Activated CD8-positive, alpha-beta T cell treated with anti-CD3 and anti-CD28 coated beads for 36 hours (primary cell): ENCODE data around the gene EXOC8. TPM values are rescaled to one million over a fixed set of nuclear protein-coding genes. Genes with fewer than 3 reads are reported as not detected.

Source experiments
- ATAC-seq: fragments of 200-7000 bp; cut with Tn5 transposase; one replicate; pipeline ENCODE4 v1.10.0; 2021; ENCODE audit warnings: mild to moderate bottlenecking, moderate library complexity
- CTCF ChIA-PET: fragments of 350-600 bp; sonication (Branson Sonifier 250); formaldehyde crosslinking; loops from one replicate; lab custom pipeline; 2021; ENCODE audit warnings: antibody characterized with exemption; lab: Charles Lee
- POLR2A ChIA-PET: fragments of 350-600 bp; sonication (Branson Sonifier 250); formaldehyde crosslinking; loops from one replicate; lab custom pipeline; 2021; ENCODE audit warnings: antibody characterized with exemption; lab: Charles Lee
- DNase-seq: peaks from one replicate; pipeline ENCODE4 v3.0.0-alpha.2; 2020
- H3K27ac Mint-ChIP-seq: one replicate; pipeline ENCODE4 v1.8.0; 2021; ENCODE audit warnings: mild to moderate bottlenecking, mixed read lengths
- H3K27me3 Mint-ChIP-seq: one replicate; pipeline ENCODE4 v1.8.0; 2021; ENCODE audit warnings: mixed read lengths
- H3K36me3 Mint-ChIP-seq: one replicate; pipeline ENCODE4 v1.8.0; 2021; ENCODE audit warnings: low read depth, mixed read lengths
- H3K4me1 Mint-ChIP-seq: one replicate; pipeline ENCODE4 v1.8.0; 2021; ENCODE audit warnings: low read depth, mixed read lengths
- H3K4me3 Mint-ChIP-seq: one replicate; pipeline ENCODE4 v1.8.0; 2021; ENCODE audit warnings: mild to moderate bottlenecking, moderate library complexity, mixed read lengths
- H3K9me3 Mint-ChIP-seq: one replicate; pipeline ENCODE4 v1.8.0; 2021; ENCODE audit warnings: mixed read lengths
- CTCF ChIP-seq: fragments of 200-600 bp; IDR thresholded peaks from one replicate; pipeline ENCODE4 v1.8.0; 2022; ENCODE audit warnings: antibody characterized with exemption, mild to moderate bottlenecking
- intact Hi-C: fragments of 100-400 bp; cut with micrococcal nuclease; formaldehyde crosslinking; loops from one replicate; pipeline ENCODE4 v1.10.0; 2022
- total RNA-seq, 2 experiments: library from RNA; stranded (reverse); gene quantifications; one replicate each; pipeline ENCODE4 v1.2.3, GENCODE V29; 2021

Gene EXOC8
- total RNA-seq, 2 experiments from 2014 or later = 12.8 to 13.7 TPM

- Mint-ChIP-seq H3K27ac (no peak overlapping the region), H3K36me3 (peaks cover 39% of the 10 kb centered on the region), H3K9me3 (peaks cover 6% of the 10 kb centered on the region), H3K4me1 (peaks cover 46% of the 10 kb centered on the region), H3K4me3 (no peak overlapping the region), H3K27me3 (no peaks in the 10 kb centered on the region)
- ChIA-PET CTCF (interaction anchor here (1.3 to 3.7 kb wide), 3 partner anchors 17 to 81 kb away, joined by 3 to 17 read pairs (median 4); no protein-coding TSS in a partner anchor), POLR2A (no interaction called here)
- no peak for ATAC-seq
- no peak for DNase-seq
- intact Hi-C loops = no loop called here
- no peak for TF ChIP-seq CTCF
These were observed 4.9 kb downstream of the EXOC8 start for GRCh38 chr1:231332761-231333160.

- peaks cover 14% of the 10 kb centered on the region for H3K36me3 Mint-ChIP-seq
- H3K27ac Mint-ChIP-seq = no peak overlapping the region
- intact Hi-C loops = no loop called here
- TF ChIP-seq CTCF = no peak
- peaks cover 21% of the 10 kb centered on the region for H3K4me1 Mint-ChIP-seq
- peaks cover 5% of the 10 kb centered on the region for H3K9me3 Mint-ChIP-seq
- ATAC-seq (no peak), DNase-seq (no peak)
- POLR2A ChIA-PET = no interaction called here
- no peak overlapping the region for H3K4me3 Mint-ChIP-seq
- CTCF ChIA-PET = interaction anchor here (1.4 kb wide), 1 partner anchor 14 kb away, joined by 6 read pairs; no protein-coding TSS in a partner anchor
- H3K27me3 Mint-ChIP-seq = no peaks in the 10 kb centered on the region
These were observed 8.2 kb downstream of the EXOC8 start for GRCh38 chr1:231329483-231329882.

- Mint-ChIP-seq H3K27ac (no peak overlapping the region), H3K27me3 (no peaks in the 10 kb centered on the region), H3K9me3 (peaks cover 1% of the 10 kb centered on the region), H3K4me3 (no peak overlapping the region), H3K4me1 (peaks cover 5% of the 10 kb centered on the region), H3K36me3 (peaks cover under 1% of the 10 kb centered on the region)
- DNase-seq (no peak), ATAC-seq (no peak)
- CTCF ChIA-PET = no interaction called here
- no peak for TF ChIP-seq CTCF
- POLR2A ChIA-PET = no interaction called here
- intact Hi-C loops = no loop called here
These were observed 10.0 kb downstream of the EXOC8 start for GRCh38 chr1:231327617-231328016.

GRCh38 chr1:231326248-231326647 lies 11.4 kb downstream of the EXOC8 start:
- Mint-ChIP-seq H3K27ac (no peak overlapping the region), H3K36me3 (no peaks in the 10 kb centered on the region), H3K9me3 (no peaks in the 10 kb centered on the region), H3K27me3 (no peaks in the 10 kb centered on the region), H3K4me3 (no peak overlapping the region), H3K4me1 (peaks cover 3% of the 10 kb centered on the region)
- DNase-seq = no peak
- no peak for TF ChIP-seq CTCF
- ChIA-PET POLR2A (no interaction called here), CTCF (interaction anchor here (0.6 to 0.7 kb wide), 2 partner anchors 10 to 30 kb away, joined by 3 to 4 read pairs; no protein-coding TSS in a partner anchor)
- intact Hi-C loops = no loop called here
- no peak for ATAC-seq

- no peaks in the 10 kb centered on the region for H3K9me3 Mint-ChIP-seq
- H3K4me3 Mint-ChIP-seq = no peak overlapping the region
- H3K27me3 Mint-ChIP-seq = no peaks in the 10 kb centered on the region
- no peak for TF ChIP-seq CTCF
- no peak for DNase-seq
- H3K27ac Mint-ChIP-seq = no peak overlapping the region
- ChIA-PET POLR2A (no interaction called here), CTCF (interaction anchor here (1.5 kb wide), 1 partner anchor 9 kb away, joined by 9 read pairs; no protein-coding TSS in a partner anchor)
- intact Hi-C loops = no loop called here
- peaks cover 3% of the 10 kb centered on the region for H3K4me1 Mint-ChIP-seq
- ATAC-seq = no peak
- no peaks in the 10 kb centered on the region for H3K36me3 Mint-ChIP-seq
These were observed 13.0 kb downstream of the EXOC8 start for GRCh38 chr1:231324660-231325059.
